Forelimb muscle (tissue), 1 donor: ENCODE measurements around the gene SAMD5. TPM values are rescaled to one million over a fixed set of nuclear protein-coding genes. Genes with fewer than 3 reads are reported as not detected.

Source experiments
- DNase-seq: peaks from one replicate; pipeline ENCODE4 v3.0.0-alpha.2; 2013; ENCODE audit warnings: low read depth
- polyA plus RNA-seq: library from polyadenylated mRNA; unstranded; fragments of 120-200 nt; gene quantifications from one replicate; pipeline ENCODE4 v1.2.1, GENCODE V29; 2013; ENCODE audit not compliant: insufficient read length

The SAMD5 gene
- polyA plus RNA-seq, 1 donor = 1.7 TPM

GRCh38 chr6:147618927-147619326 lies 110.4 kb downstream of the SAMD5 start:
- no peak for DNase-seq
